GM19452 (cell line): ENCODE results near the gene TCP11L2.

Experiments used
- ATAC-seq: cut with Tn5 transposase; IDR thresholded peaks from one replicate; pipeline ENCODE4 v1.9.1; 2021; ENCODE audit not compliant: unreplicated experiment

Gene TCP11L2

DNA sequence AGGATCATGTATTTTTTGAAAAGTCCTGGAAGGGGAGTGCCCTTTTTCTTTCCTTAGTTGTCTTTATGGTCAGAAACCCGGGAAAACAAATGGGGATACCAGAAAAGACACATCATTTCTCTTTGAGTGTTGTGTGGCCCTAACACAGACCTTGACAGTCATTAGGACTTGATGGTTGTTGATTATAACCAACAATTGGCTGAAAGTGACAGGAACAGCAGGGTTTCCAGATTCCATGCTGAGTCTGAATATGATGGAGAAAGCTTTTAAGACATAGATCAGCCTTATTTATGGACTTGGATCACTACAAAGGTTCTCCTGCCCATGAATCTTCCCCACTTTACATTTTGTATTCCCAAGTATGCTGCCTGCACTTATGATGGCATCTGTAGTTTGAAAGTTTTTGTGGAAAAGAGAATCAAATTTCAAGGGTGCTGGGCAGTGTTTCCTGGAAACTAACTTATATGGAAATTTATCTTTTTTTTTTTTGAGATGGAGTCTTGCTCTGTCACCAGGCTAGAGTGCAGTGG lies 85.4 kb downstream of the TCP11L2 start:
- no peak for ATAC-seq

DNA sequence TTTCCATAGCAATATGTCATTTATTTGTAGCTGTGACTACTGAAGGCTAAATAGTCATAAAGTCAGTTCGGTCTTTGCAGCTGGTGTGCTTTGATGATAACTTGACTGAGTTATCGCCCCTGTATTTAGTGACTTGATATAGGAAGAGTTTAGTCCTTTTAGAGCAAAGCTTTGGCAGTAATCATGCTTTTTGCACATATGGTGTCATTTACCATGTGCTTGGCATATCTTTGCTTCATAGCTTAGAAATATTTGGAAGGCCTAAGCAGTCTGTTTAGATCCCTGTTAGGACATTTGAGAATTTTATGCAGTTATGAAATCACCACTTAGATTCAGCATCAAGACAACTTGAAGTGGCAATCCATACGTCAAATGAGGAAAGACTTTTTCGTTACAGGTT lies 86.6 kb downstream of the TCP11L2 start:
- ATAC-seq, result no peak

GRCh38 chr12:106392759-106393158 lies 90.2 kb downstream of the TCP11L2 start:
- ATAC-seq, result no peak
